Lower leg skin (tissue), 4 donors: Measurements from ENCODE around the gene SGTB. TPM values are rescaled to one million over a fixed set of nuclear protein-coding genes. Genes with fewer than 3 reads are reported as not detected.

Experiments used
- DNase-seq, 2 donors: peaks; one replicate each; pipeline ENCODE4 v3.0.0-alpha.2; 2019; ENCODE audit warnings: low spot score in 2 of 2
- H3K4me3 ChIP-seq: fragments of 200-600 bp; sonication (generic); 2 replicates; pipeline ENCODE4 v1.5.1; 2017; ENCODE audit warnings: mild to moderate bottlenecking, low read depth; ENCODE audit not compliant: poor library complexity, severe bottlenecking
- CTCF ChIP-seq, 3 donors: fragments of 450-650 bp; IDR thresholded peaks; one replicate each; pipeline ENCODE4 v1.5.1; 2016; ENCODE audit warnings: antibody characterized with exemption in 3 of 3, mild to moderate bottlenecking in 3 of 3, moderate library complexity in 2 of 3
- POLR2A ChIP-seq, 2 donors: fragments of 450-650 bp; IDR thresholded peaks; one replicate each; pipeline ENCODE4 v1.6.1; 2016 to 2017; ENCODE audit warnings: antibody characterized with exemption in 2 of 2, mild to moderate bottlenecking in 1 of 2, moderate library complexity in 1 of 2
- WGBS, 2 donors: methylation state at CpG; one replicate each; pipeline ENCODE4 v1.1.5; 2018; 5-methylcytosine and 5-hydroxymethylcytosine counted together
- intact Hi-C: fragments of 100-400 bp; cut with DNase I; formaldehyde crosslinking; loops from one replicate; pipeline ENCODE4 v1.15.0; 2023; ENCODE audit warnings: low total_unique reads
- total RNA-seq, 4 donors: library from RNA; depleted of rRNA; stranded (reverse); fragments of >200 nt; gene quantifications; one replicate each; pipeline ENCODE4 v1.1.0, GENCODE V29; 2016

The SGTB gene
- total RNA-seq, 4 donors from 2014 or later = 5.8 to 6.4 (median 6.0) TPM

GRCh38 chr5:65674749-65675148, 47.2 kb downstream of the SGTB start:
- intact Hi-C loops = no loop called here
- H3K4me3 ChIP-seq = no peak overlapping the region
- TF ChIP-seq POLR2A (IDR thresholded peaks at IDR 0.05) (no peak), CTCF (IDR thresholded peaks at IDR 0.05) (no peak)
- DNase-seq = no peak

GRCh38 chr5:65672796-65673195, 49.1 kb downstream of the SGTB start:
- no peak overlapping the region for H3K4me3 ChIP-seq
- TF ChIP-seq POLR2A (IDR thresholded peaks at IDR 0.05) (no peak), CTCF (IDR thresholded peaks at IDR 0.05) (no peak)
- 72 to 79% methylated on average over 1 of the region's 1 CpG for WGBS, 2 donors
- intact Hi-C loops = no loop called here
- no peak for DNase-seq

- TF ChIP-seq POLR2A (IDR thresholded peaks at IDR 0.05) = no peak
- no peak overlapping the region for H3K4me3 ChIP-seq
- WGBS, 2 donors = 86 to 88% methylated on average over 7 of the region's 7 CpGs
- no peak for DNase-seq
- intact Hi-C loops = no loop called here
Measured at GRCh38 chr5:65668696-65669095, 53.2 kb downstream of the SGTB start.

GRCh38 chr5:65663804-65664521, 57.9 kb downstream of the SGTB start:
- 79 to 81% methylated on average over 1 of the region's 1 CpG for WGBS, 2 donors
- H3K4me3 ChIP-seq = no peak overlapping the region
- TF ChIP-seq POLR2A (IDR thresholded peaks at IDR 0.05) = no peak
- no peak for TF ChIP-seq CTCF (IDR thresholded peaks at IDR 0.05)
- DNase-seq = no peak
- intact Hi-C loops = no loop called here

GRCh38 chr5:65654713-65655112, 67.2 kb downstream of the SGTB start:
- no peak for DNase-seq
- intact Hi-C loops = no loop called here
- WGBS, 2 donors = 86 to 90% methylated on average over 2 of the region's 2 CpGs
- H3K4me3 ChIP-seq = no peak overlapping the region
- TF ChIP-seq POLR2A (IDR thresholded peaks at IDR 0.05) = no peak
- no peak for TF ChIP-seq CTCF (IDR thresholded peaks at IDR 0.05)

GRCh38 chr5:65651144-65651543, 70.8 kb downstream of the SGTB start:
- intact Hi-C loops = no loop called here
- TF ChIP-seq POLR2A (IDR thresholded peaks at IDR 0.05) = no peak
- no peak for DNase-seq
- H3K4me3 ChIP-seq = no peak overlapping the region
- 77 to 86% methylated on average over 5 of the region's 5 CpGs for WGBS, 2 donors

- TF ChIP-seq CTCF (IDR thresholded peaks at IDR 0.05) (no peak), POLR2A (IDR thresholded peaks at IDR 0.05) (no peak)
- no peak overlapping the region for H3K4me3 ChIP-seq
- DNase-seq = no peak
- intact Hi-C loops = no loop called here
Measured at GRCh38 chr5:65647941-65648340, 74.0 kb downstream of the SGTB start.
